Tibial nerve (tissue), 4 donors: Measurements from ENCODE around the gene KRT73. TPM values are rescaled to one million over a fixed set of nuclear protein-coding genes. Genes with fewer than 3 reads are reported as not detected.

Experiments used
- DNase-seq, 2 donors: peaks; one replicate each; pipeline ENCODE4 v3.0.0-alpha.2; 2019; ENCODE audit warnings: low spot score in 2 of 2
- H3K27ac ChIP-seq, 4 donors: fragments of 200-600 bp; sonication (generic) in 3 of 4; one replicate each; pipeline ENCODE4 v1.5.1; 2017 to 2019; ENCODE audit warnings: mild to moderate bottlenecking in 1 of 4
- H3K27me3 ChIP-seq, 2 donors: fragments of 200-600 bp; sonication (generic) in 1 of 2; one replicate each; pipeline versions ENCODE4 v1.5.1 to v1.6.0; 2017 to 2019
- H3K36me3 ChIP-seq, 3 donors: fragments of 200-600 bp; sonication (generic); one replicate each; pipeline ENCODE4 v1.5.1; 2018 to 2019
- H3K4me1 ChIP-seq, 4 donors: fragments of 200-600 bp; sonication (generic) in 3 of 4; one replicate each; pipeline ENCODE4 v1.5.1; 2017 to 2019
- H3K4me3 ChIP-seq, 4 donors: fragments of 200-600 bp; sonication (generic) in 3 of 4; one replicate each; pipeline ENCODE4 v1.5.1; 2017 to 2019; ENCODE audit warnings: mild to moderate bottlenecking in 1 of 4, moderate library complexity in 1 of 4
- H3K9me3 ChIP-seq, 4 donors: fragments of 200-600 bp; sonication (generic) in 3 of 4; one replicate each; pipeline ENCODE4 v1.5.1; 2017 to 2019
- CTCF ChIP-seq, 5 experiments: fragments of 200-600 bp in 3 of 5; fragments of 450-650 bp in 2 of 5; sonication (generic) in 3 of 5; IDR thresholded peaks; one replicate each; pipeline ENCODE4 v1.5.1; 2016 to 2019; ENCODE audit warnings: antibody characterized with exemption in 5 of 5, mild to moderate bottlenecking in 3 of 5, moderate library complexity in 2 of 5
- EP300 ChIP-seq, 2 donors: sonication (generic); formaldehyde crosslinking; IDR thresholded peaks; one replicate each; pipeline ENCODE4 v1.6.1; 2017; ENCODE audit warnings: antibody characterized with exemption in 2 of 2, mild to moderate bottlenecking in 1 of 2
- POLR2A ChIP-seq, 2 donors: fragments of 450-650 bp; IDR thresholded peaks; one replicate each; pipeline ENCODE4 v1.6.1; 2017; ENCODE audit warnings: antibody characterized with exemption in 2 of 2, mild to moderate bottlenecking in 2 of 2, moderate library complexity in 2 of 2
- WGBS, 2 donors: methylation state at CpG; one replicate each; pipeline ENCODE4 v1.1.5; 2018; 5-methylcytosine and 5-hydroxymethylcytosine counted together
- total RNA-seq, 4 donors: library from RNA; depleted of rRNA; stranded (reverse); fragments of >200 nt; gene quantifications; one replicate each; pipeline ENCODE4 v1.1.0, GENCODE V29; 2016

The KRT73 gene
- total RNA-seq, 4 donors from 2014 or later: not detected

DNA sequence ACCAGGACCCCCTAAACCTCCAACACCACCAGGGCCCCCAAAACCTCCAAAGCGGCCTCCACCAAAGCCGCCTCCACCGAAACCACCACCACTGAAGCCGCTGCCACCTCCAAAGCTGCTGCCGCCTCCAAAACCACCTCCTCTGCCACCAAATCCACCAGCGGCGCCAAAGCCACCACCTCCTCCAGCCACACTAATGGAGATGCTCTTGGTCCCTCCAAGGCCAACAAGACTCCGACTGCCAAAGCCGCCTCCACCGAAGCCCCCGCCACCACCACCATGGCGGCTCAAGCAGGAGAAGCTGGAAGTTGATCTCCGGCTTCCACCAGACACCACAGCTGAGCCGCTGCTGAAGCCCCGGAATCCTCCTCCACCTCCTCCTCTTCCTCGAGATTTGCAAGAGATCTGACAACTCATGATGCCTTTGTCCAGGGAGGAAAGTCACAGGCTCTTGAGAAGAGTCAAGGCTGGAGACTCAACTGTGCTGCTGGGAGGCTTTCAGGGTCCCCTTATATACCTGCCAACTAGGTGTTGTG lies 33.4 kb upstream of the KRT73 start, which contains the start of gene KRT2:
Gene KRT2, minus strand, starts transcription at position 486 of the 536 bp plus-strand sequence. Its CDS starts 69 bp downstream, at position 417.
- no peaks in the 10 kb centered on the region for H3K36me3 ChIP-seq
- no peak for DNase-seq
- H3K9me3 ChIP-seq: peaks cover 0 to 3% (median 0%) of the 10 kb centered on the region in 4 donors
- no peak for TF ChIP-seq EP300 (IDR thresholded peaks at IDR 0.05)
- no peak for TF ChIP-seq POLR2A (IDR thresholded peaks at IDR 0.05)
- TF ChIP-seq CTCF (IDR thresholded peaks at IDR 0.05): no peak
- no peak within 1 kb of the TSS for H3K4me3 ChIP-seq
- WGBS, 2 donors: 92 to 96% methylated on average over 16 of the region's 16 CpGs
- peaks cover 0 to 5% (median 0%) of the 10 kb centered on the region in 4 donors for H3K4me1 ChIP-seq
- H3K27ac ChIP-seq: no peak within 1 kb of the TSS
- peaks cover 0 to 7% of the 10 kb centered on the region in 2 donors for H3K27me3 ChIP-seq

DNA sequence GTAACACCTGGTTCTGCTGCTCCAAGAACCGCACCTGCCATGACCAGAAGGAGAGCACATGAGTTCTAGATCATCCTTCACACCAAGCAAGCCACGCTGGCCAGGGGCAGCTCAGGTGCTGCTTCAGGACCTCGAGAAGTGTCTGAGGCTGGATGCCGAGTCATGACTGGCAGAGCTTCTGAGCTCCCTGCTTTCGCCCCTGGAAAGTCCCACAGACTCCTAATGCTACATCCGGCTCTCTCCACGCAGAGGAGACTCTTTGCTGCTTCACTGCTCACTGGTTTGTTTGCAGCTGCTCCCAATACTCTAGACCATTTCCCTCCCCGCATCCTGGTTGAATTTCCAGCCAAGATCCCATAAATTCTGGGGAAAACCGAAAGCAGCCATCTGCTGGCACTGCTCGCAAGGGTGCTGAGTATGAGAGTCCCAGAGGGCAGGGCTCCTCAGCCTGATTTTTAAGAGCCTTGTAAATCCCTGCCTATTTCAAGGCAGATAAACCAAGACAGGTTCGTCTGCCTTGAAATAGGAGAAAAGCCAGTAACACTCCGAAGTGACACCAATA lies 32.2 kb upstream of the KRT73 start:
- WGBS, 2 donors: 59 to 61% methylated on average over 12 of the region's 12 CpGs
- Histone ChIP-seq H3K9me3 (peaks cover 0 to 3% (median 0%) of the 10 kb centered on the region in 4 donors), H3K4me3 (no peak overlapping the region), H3K4me1 (peaks cover 0 to 5% (median 0%) of the 10 kb centered on the region in 4 donors), H3K27ac (no peak overlapping the region), H3K36me3 (no peaks in the 10 kb centered on the region), H3K27me3 (peaks cover 0 to 7% of the 10 kb centered on the region in 2 donors)
- TF ChIP-seq EP300 (IDR thresholded peaks at IDR 0.05) (no peak), CTCF (IDR thresholded peaks at IDR 0.05) (no peak), POLR2A (IDR thresholded peaks at IDR 0.05) (no peak)
- no peak for DNase-seq

- H3K4me3 ChIP-seq: no peak overlapping the region
- no peak overlapping the region for H3K27ac ChIP-seq
- H3K36me3 ChIP-seq: no peaks in the 10 kb centered on the region
- no peak for TF ChIP-seq EP300 (IDR thresholded peaks at IDR 0.05)
- no peak for TF ChIP-seq CTCF (IDR thresholded peaks at IDR 0.05)
- TF ChIP-seq POLR2A (IDR thresholded peaks at IDR 0.05): no peak
- H3K4me1 ChIP-seq: peaks cover 0 to 5% (median 0%) of the 10 kb centered on the region in 4 donors
- H3K27me3 ChIP-seq: no peaks in the 10 kb centered on the region
- no peak for DNase-seq
- H3K9me3 ChIP-seq: peaks cover 0 to 3% (median 0%) of the 10 kb centered on the region in 4 donors
- WGBS, 2 donors: 79% methylated on average over 6 of the region's 6 CpGs
Measured at GRCh38 chr12:52649066-52649465, 30.7 kb upstream of the KRT73 start.

GRCh38 chr12:52648012-52648550 lies 29.7 kb upstream of the KRT73 start:
- H3K9me3 ChIP-seq: peaks cover 0 to 3% (median 0%) of the 10 kb centered on the region in 4 donors
- 94 to 98% methylated on average over 8 of the region's 8 CpGs for WGBS, 2 donors
- no peaks in the 10 kb centered on the region for H3K27me3 ChIP-seq
- H3K4me3 ChIP-seq: no peak overlapping the region
- DNase-seq: no peak
- H3K4me1 ChIP-seq: peaks cover 0 to 5% (median 0%) of the 10 kb centered on the region in 4 donors
- no peak for TF ChIP-seq CTCF (IDR thresholded peaks at IDR 0.05)
- no peak for TF ChIP-seq EP300 (IDR thresholded peaks at IDR 0.05)
- no peak for TF ChIP-seq POLR2A (IDR thresholded peaks at IDR 0.05)
- no peak overlapping the region for H3K27ac ChIP-seq
- no peaks in the 10 kb centered on the region for H3K36me3 ChIP-seq

GRCh38 chr12:52647601-52648000 lies 29.2 kb upstream of the KRT73 start:
- WGBS, 2 donors: 89 to 93% methylated on average over 9 of the region's 9 CpGs

More at GRCh38 chr12:52647601-52648000, 29.2 kb upstream of the KRT73 start:
- no peak for DNase-seq
- peaks cover 0 to 5% (median 0%) of the 10 kb centered on the region in 4 donors for H3K4me1 ChIP-seq
- no peak overlapping the region for H3K4me3 ChIP-seq
- no peak overlapping the region for H3K27ac ChIP-seq
- no peaks in the 10 kb centered on the region for H3K36me3 ChIP-seq
- no peak for TF ChIP-seq EP300 (IDR thresholded peaks at IDR 0.05)
- peaks cover 0 to 3% (median 0%) of the 10 kb centered on the region in 4 donors for H3K9me3 ChIP-seq
- no peaks in the 10 kb centered on the region for H3K27me3 ChIP-seq
